Dermis microvascular lymphatic vessel endothelial cell (primary cell): ENCODE measurements around the gene ANKRD42. TPM values are rescaled to one million over a fixed set of nuclear protein-coding genes. Genes with fewer than 3 reads are reported as not detected.

Experiments
- DNase-seq, 2 donors: peaks; one replicate each; pipeline versions ENCODE4 v3.0.0 to v3.0.0-alpha.2; 2010; ENCODE audit warnings: low read depth in 2 of 2
- total RNA-seq: library from RNA; depleted of rRNA; stranded (reverse); fragments of >200 nt; gene quantifications from 2 replicates; pipeline ENCODE4 v1.2.1, GENCODE V29; 2014

The ANKRD42 gene
- total RNA-seq, 1 donor from 2014 or later, result 1.7 TPM

GRCh38 chr11:83285771-83286528 is 92.4 kb downstream of the ANKRD42 start, which contains the start of gene CCDC90B:
Gene CCDC90B (minus strand): TSS chr11:83286367. CDS start chr11:83285972, 395 bp downstream.
- DNase-seq, result peak; percentile 95 to 98

- DNase-seq, result no peak
These were observed 94.1 kb downstream of the ANKRD42 start for GRCh38 chr11:83287631-83288030.

- peak; percentile 33 to 55 for DNase-seq
These were observed 99.4 kb downstream of the ANKRD42 start for GRCh38 chr11:83292709-83293456.

- no peak for DNase-seq
These were observed 99.9 kb downstream of the ANKRD42 start for GRCh38 chr11:83293457-83293774.

DNA sequence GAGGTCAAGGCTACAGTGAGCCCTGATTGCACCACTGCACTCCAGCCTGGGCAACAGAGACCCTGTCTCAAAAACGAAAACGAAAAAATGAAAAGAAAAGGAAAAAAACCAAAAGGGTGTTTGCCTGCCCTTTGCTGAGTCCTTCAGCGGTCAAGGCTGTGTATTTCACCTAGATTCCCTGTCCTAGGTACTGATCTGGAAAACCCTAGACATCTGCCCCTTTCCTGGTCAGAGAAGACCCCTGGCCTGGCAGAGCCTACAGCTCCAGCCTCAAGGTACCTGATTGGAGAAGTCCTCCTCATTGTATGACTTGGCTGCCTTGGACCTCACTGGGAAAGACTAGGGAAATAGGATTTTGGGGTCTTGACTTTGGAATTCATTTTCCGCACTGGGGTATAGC is 100.7 kb downstream of the ANKRD42 start:
- DNase-seq, result no peak

Other genes with a start within 250 kb of the ANKRD42 start
- 8.1 and 8.6 TPM in 2 replicates for gene RAB30, start 121.8 kb upstream of the ANKRD42 start, total RNA-seq
- gene PCF11, start 36.6 kb upstream of the ANKRD42 start, total RNA-seq, result 25.3 and 25.4 TPM in 2 replicates
- 45.9 and 52.2 TPM in 2 replicates for gene CCDC90B, start 92.7 kb downstream of the ANKRD42 start, total RNA-seq